ENCODE data around the gene SPPL2A. TPM values are rescaled to one million over a fixed set of nuclear protein-coding genes. Genes with fewer than 3 reads are reported as not detected.

SPPL2A gene
- total RNA-seq, 1 experiment from 2014 or later, result 61.0 TPM

DNA sequence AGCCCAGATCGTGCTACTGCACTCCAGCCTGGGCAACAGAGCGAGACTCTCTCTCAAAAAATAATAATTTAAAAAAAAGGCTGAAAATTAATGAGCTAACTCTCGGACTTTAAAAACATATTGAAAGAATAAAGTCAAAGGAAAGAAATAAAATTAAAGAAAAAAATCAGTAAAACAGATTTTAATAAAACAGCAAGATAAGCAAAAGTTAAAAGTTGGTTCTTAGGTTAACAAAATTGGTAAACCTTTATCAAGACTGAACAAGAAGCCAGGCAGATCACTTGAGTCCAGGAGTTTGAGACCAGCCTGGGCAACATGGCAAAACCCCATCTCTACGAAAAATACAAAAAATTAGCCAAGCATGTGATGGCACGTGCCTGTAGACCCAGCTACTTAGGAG, 99.6 kb downstream of the SPPL2A start (continued):
- no peak for TF ChIP-seq SP1 (IDR thresholded peaks at IDR 0.05; ENCODE audit: low read depth)
- TF ChIP-seq, protein P1, sequence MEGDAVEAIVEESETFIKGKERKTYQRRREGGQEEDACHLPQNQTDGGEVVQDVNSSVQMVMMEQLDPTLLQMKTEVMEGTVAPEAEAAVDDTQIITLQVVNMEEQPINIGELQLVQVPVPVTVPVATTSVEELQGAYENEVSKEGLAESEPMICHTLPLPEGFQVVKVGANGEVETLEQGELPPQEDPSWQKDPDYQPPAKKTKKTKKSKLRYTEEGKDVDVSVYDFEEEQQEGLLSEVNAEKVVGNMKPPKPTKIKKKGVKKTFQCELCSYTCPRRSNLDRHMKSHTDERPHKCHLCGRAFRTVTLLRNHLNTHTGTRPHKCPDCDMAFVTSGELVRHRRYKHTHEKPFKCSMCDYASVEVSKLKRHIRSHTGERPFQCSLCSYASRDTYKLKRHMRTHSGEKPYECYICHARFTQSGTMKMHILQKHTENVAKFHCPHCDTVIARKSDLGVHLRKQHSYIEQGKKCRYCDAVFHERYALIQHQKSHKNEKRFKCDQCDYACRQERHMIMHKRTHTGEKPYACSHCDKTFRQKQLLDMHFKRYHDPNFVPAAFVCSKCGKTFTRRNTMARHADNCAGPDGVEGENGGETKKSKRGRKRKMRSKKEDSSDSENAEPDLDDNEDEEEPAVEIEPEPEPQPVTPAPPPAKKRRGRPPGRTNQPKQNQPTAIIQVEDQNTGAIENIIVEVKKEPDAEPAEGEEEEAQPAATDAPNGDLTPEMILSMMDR (IDR thresholded peaks at IDR 0.05 in 2 of 3, conservative IDR thresholded peaks at IDR 0.05 in 1 of 3; ENCODE audit: borderline replicate concordance in 1 of 3, insufficient read depth in 1 of 3, low read depth in 2 of 3, low read length in 2 of 3), result no peak

DNA sequence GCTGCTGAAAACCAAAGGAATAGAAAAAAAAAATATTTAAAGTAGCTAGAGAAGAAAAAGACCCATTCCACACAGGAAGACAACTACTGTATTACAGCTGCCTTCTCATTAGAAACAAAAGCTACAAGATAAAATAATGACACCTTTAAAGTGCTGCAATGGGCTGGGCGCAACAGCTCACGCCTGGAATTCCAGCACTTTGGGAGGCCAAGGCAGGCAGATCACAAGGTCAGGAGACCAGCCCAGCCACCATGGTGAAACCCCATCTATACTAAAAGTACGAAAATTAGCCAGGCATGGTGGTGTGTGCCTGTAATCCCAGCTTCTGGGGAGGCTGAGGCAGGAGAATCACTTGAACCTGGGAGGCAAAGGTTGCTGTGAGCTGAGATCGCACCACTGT, 110.0 kb downstream of the SPPL2A start:
- no peak for ATAC-seq
- BruUV-seq (replicated peaks), result no TSS peak
- H3K9me2 ChIP-seq (ENCODE audit: insufficient read depth), result no peaks in the 10 kb centered on the region
- no peak overlapping the region for H3K27ac ChIP-seq (ENCODE audit: low read depth, low read length)
- peaks cover 20 to 21% of the 10 kb centered on the region in 2 experiments; a peak in 3 of 4 replicates for H3K36me3 ChIP-seq (ENCODE audit: control insufficient read depth in 1 of 2, insufficient read depth in 2 of 2, low read length in 2 of 2)
- H3K9ac ChIP-seq (ENCODE audit: low read length), result no peak overlapping the region
- no peaks in the 10 kb centered on the region for H3K9me3 ChIP-seq (ENCODE audit: control insufficient read depth in 1 of 2, insufficient read depth in 1 of 2, low read depth in 1 of 2, low read length in 2 of 2)
- TF ChIP-seq, protein P2, sequence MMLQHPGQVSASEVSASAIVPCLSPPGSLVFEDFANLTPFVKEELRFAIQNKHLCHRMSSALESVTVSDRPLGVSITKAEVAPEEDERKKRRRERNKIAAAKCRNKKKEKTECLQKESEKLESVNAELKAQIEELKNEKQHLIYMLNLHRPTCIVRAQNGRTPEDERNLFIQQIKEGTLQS (IDR thresholded peaks at IDR 0.05), result no peak
- no peak for TF ChIP-seq FOSL1 (IDR thresholded peaks at IDR 0.05; ENCODE audit: low read depth)
- no peak for TF ChIP-seq EZH2 (IDR thresholded peaks at IDR 0.05)
- no peaks in the 10 kb centered on the region for H3K27me3 ChIP-seq (ENCODE audit: insufficient read depth, low read length)
- H3K79me2 ChIP-seq (ENCODE audit: insufficient read depth, low read length), result 0 out of 2 replicates have a peak, but pooled peaks cover 12% of the 10 kb centered on the region
- ChIA-PET POLR2A (no interaction called here), RAD21 (ENCODE audit: low non-redundant PET in 1 of 2, low total read pairs in 2 of 2, uncharacterized antibody in 2 of 2, unreplicated experiment in 2 of 2) (no interaction called here), CTCF (no interaction called here)
- H2AFZ ChIP-seq (ENCODE audit: low read depth, low read length, poor library complexity, severe bottlenecking), result no peak overlapping the region
- H4K20me1 ChIP-seq (ENCODE audit: insufficient read depth), result no peaks in the 10 kb centered on the region
- intact Hi-C loops (cut with micrococcal nuclease), result no loop called here
- no peak overlapping the region for H3K4me2 ChIP-seq (ENCODE audit: low read length)
- H3K4me1 ChIP-seq (ENCODE audit: control insufficient read depth in 1 of 2, insufficient read depth in 2 of 2, low read length in 2 of 2), result no peaks in the 10 kb centered on the region
- no peak for DNase-seq (ENCODE audit: low read depth, low spot score)
- H3K4me3 ChIP-seq (replicated peaks in 1 of 2; ENCODE audit: low read depth in 1 of 2, low read length in 2 of 2), result no peak overlapping the region

All from HCT116 (cell line).